Cerebellar cortex (tissue), 1 donor: ENCODE results near the gene RRBP1.

Experiments
- DNase-seq: peaks from one replicate; pipeline ENCODE4 v3.0.0-alpha.2; 2015; ENCODE audit warnings: low spot score

The RRBP1 gene

DNA sequence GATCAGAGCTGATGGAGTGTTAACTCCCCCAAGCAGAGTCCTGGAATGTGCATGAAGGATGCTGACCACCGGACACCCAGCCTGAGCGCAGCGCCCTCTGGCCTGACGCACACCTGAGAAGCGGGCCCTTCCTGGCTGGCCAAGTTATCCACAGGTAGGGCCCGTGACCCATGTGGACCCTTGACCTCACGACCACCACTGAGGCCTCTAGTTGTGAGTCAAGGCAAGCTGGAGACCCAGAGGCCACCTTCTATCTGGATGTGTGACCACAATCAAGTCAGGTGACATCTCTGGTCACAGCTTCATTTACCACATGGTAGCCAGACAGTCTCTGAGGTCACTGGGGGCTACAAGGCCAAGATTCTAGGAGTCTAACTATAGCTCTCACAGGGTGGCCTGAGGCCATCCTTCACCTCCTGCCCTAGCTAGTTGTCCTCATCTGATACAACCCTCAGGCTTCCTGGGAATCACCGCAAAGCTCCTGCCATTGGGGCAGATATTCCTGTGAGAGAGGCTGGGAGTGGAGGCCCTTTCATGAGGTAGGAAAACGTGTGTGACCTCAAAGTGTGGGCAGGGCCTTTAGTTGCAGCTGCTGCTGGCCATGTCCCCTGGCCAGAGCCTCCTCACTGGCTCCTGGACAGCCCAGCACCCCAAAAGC is 59.1 kb downstream of the RRBP1 start:
- no peak for DNase-seq

DNA sequence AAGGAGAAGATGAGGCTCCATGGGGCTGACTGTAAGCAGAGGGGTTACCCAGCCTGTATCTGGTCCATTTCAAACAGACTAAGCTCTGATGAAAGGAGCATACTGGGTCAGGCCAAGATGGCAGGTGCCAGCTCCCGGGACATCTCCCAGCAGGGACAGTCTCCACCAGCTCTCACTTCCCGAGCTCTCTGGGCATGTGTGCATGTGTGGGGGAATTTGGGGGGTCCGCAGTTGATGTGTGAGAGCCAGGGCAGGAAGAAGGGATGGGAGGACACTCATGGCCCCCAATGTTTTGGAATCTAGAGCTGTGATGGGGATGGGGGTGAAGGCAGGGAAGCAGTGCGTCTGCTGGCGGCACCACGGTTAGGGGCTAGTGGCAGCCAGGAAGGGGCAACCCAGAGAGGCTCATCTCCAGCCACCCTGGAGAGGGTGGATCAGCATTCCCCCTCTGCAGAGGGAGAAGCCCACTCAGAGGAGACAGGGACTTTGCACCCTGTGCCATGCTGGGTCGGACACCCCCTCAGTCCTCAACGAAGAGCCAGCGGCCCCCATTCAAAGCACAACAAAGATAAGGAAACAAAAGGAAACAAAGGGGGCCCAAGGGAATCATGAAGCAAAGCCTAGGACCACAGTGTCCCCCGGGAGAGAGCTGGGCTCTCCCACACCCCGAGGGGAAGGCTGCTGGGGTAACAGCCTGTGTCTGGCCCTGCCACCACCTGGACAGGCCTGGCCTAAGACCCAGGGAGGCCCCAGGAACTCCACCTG is 59.8 kb downstream of the RRBP1 start:
- DNase-seq, result no peak

DNA sequence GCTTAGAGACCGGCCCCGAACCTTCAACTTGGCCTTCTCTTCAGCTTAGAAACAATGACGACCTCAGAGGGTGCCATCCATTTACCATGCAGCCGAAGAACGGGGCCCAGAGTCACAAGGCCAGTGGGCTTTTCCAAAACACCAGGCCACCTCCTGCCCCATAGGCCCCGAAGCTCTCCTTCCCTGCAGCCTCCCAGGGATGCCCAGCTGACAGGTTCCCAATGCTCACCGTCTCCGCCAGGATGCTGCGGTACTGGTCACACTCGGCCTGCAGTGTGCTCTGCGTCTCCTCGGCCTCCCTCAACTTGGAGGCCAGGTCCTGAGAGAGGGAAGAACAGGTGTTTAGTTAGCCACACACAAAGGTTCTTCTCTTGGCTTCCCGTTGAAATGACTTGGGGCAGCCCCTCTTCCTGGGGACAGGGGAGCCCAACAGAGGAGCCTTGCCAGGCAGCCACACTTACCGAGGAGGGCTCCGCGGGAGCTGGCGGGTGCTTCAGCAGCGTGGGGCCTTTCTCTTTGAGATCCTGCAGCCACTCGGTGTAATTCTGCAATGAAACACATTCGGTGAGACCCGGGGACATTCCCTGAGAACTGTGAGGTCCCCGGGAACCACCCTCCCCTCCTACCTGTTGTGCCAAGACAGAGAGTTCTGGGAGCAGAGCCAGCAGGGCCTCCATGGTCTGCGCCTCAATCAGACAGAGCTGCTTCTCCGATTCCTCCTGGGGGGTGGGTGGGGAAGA is 60.6 kb downstream of the RRBP1 start:
- DNase-seq, result no peak

GRCh38 chr20:17620371-17621228 is 61.4 kb downstream of the RRBP1 start:
- no peak for DNase-seq

GRCh38 chr20:17619351-17620093 is 62.5 kb downstream of the RRBP1 start:
- no peak for DNase-seq

GRCh38 chr20:17618673-17619013 is 63.4 kb downstream of the RRBP1 start:
- DNase-seq, result no peak

DNA sequence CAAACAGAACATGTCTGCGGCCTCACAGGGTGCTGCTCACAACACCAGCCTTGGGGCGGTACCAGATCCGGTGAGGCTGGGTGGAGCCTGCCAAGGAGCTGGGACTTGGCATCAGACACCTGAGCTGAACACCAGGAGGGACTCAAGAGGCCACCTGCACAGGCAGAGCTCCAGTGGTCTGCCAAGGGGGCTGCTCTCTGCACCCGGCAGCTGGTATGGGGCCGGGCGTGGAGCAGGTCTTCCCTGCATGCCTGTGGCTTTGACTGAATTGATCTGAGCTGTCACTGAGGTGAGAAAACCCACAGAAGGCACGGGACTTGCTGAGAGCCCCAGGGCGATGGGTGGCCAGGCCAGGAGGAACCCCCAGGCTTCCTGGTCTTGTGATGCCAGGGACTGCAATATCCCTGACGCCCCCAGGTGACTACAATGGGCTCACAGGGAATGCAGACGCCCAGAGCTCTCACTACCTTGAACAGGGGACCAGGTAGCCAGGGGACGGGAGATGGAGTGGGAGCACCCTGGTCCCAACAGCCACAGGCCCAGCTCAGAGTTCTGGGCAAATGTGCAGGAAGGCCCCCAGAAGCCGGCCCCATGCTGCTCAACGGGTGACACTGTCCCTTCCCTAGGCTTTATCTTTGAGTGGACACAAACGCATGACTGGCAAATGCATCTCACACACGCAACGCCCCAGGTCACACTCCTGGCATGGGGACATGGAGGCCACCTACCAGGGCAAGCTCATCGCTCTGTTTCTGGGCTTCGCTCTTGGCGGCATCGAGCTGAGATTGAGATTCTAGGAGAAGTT is 64.0 kb downstream of the RRBP1 start:
- no peak for DNase-seq

DNA sequence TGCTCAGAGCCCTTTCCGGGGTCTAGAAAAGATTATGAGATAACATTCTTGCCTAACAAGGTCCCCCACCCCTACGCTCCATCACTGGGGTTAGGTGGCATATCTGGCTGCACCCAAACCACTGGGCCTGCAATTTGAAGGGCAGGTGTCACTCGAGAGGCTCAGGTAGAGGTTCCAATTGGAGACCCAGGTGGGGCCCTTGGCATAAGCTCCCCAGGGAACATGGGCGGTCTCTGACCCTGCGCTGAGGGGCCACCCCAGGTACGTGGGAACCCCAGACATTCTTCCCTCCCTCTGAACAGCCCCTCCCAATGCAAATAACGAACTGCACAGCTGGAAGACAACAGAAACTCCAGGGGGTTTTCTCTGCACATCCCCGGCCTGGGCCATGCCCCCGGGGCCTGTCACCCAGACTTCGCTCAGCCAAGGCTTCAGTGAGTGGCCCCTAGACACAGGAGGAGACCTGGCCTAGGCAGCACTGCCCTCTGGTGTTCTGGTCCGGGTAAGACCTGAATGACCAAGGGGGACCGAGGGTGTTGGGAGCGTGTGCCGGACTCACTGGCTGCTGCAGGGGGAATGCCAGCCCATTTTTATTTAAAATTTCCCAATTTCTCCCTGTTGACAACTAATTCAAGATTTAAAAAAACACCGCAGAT is 64.7 kb downstream of the RRBP1 start:
- DNase-seq, result peak; percentile 87

DNA sequence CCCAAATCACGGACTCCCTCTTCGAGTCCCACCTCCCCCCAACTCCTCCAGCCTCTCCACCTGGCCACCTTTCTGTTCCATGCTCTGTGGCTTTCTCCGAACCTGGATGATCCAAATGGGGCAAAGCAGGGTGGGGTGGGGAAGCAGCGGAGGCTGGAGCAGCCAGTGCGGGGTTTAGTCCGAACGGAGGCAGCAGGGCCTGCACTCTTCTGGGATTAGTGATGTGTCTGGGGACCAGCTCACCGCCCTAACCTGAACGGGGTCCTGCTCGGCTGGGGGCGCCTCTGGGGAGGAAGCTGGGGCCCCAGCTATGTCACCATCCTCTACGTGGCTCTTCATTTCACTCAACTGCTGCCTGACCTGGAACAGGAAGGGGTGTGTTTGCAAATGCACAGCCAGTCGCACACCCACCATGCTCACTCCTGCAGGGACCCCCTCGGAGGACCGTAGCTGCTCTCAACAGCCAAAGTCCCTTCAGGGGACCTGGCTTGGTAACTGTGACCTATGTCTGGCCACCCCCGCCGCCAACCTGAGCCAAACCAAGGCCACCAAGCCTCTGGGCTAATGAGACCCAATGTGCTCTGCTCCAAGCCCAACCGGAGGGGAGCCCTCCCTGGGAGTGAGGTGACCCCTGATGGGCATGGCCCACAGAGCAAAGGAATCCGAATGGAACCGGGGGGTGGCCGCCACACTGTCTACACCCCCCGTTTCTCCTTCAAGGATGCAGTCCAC is 65.4 kb downstream of the RRBP1 start:
- DNase-seq, result no peak

GRCh38 chr20:17615645-17616479 is 66.2 kb downstream of the RRBP1 start:
- DNase-seq, result no peak

- no peak for DNase-seq
These were observed 67.0 kb downstream of the RRBP1 start for GRCh38 chr20:17614812-17615644.

DNA sequence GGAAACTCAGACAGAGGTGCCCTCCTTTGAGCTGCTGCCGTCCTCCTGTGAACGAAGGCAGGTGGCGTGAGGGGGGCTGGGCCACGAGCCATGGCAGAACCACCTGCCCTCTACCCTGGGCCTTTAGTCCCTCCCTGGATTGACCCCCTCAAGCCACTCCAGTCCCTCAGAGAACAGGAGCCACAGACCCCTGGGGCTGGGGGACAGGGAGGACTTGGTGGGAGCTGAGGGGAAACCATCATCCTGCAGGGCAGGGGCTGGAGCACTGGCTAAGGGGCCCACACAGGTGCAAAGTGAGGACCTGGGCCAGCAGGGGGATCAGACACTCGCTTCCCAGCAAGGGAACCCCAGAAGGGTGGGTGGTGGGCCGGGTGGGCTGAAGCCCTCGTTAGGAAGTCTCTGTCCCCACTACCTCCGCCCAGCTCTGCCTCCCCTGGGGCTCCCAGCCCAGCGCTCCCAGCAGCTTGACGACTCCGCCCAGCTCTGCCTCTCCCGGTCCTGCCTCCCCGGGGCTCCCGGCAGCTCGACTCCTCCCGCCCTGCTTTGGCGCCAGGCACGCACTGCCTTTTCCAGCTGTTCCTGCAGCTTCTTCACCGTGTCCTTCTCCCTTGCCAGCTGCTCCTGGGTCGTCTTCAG is 67.7 kb downstream of the RRBP1 start:
- DNase-seq, result no peak

GRCh38 chr20:17613328-17614175 is 68.5 kb downstream of the RRBP1 start:
- no peak for DNase-seq

- no peak for DNase-seq
These were observed 69.1 kb downstream of the RRBP1 start for GRCh38 chr20:17612992-17613327.

- DNase-seq, result no peak
These were observed 69.6 kb downstream of the RRBP1 start for GRCh38 chr20:17612287-17612991.
